GM12865 (cell line): ENCODE measurements around the gene ALDH4A1.
"Not testable (repeated sequence)": the region's sequence is repeated elsewhere in the genome, so short reads cannot be mapped to it uniquely, and the experiment has no call there.

Experiments
- DNase-seq: peaks from one replicate; pipeline ENCODE4 v3.0.0; 2010; ENCODE audit warnings: low read depth
- H3K4me3 ChIP-seq: 2 replicates; pipeline ENCODE4 v1.5.1; 2011; ENCODE audit warnings: mild to moderate bottlenecking, low read depth, low read length, control low read depth
- CTCF ChIP-seq: IDR thresholded peaks from 2 replicates; pipeline ENCODE4 v1.5.1; 2011; ENCODE audit warnings: low read length, control low read depth, low read depth, inconsistent platforms; ENCODE audit not compliant: insufficient read depth; ENCODE audit errors: missing control alignments

The ALDH4A1 gene

GRCh38 chr1:18898567-18898966, 3.8 kb downstream of the ALDH4A1 start:
- H3K4me3 ChIP-seq, result no peak overlapping the region
- TF ChIP-seq CTCF, result no peak
- no peak for DNase-seq

GRCh38 chr1:18895317-18895716, 7.0 kb downstream of the ALDH4A1 start:
- no peak for TF ChIP-seq CTCF
- H3K4me3 ChIP-seq, result no peak overlapping the region
- DNase-seq, result no peak

- H3K4me3 ChIP-seq, result no peak overlapping the region
- DNase-seq, result no peak
- TF ChIP-seq CTCF, result no peak
Observed at GRCh38 chr1:18893120-18893519, 9.2 kb downstream of the ALDH4A1 start.

GRCh38 chr1:18891858-18892257, 10.5 kb downstream of the ALDH4A1 start:
- not testable (repeated sequence) for H3K4me3 ChIP-seq, DNase-seq

GRCh38 chr1:18891426-18891780, 11.0 kb downstream of the ALDH4A1 start:
- TF ChIP-seq CTCF, result no peak
- no peak for DNase-seq

GRCh38 chr1:18890706-18891425, 11.5 kb downstream of the ALDH4A1 start:
- DNase-seq, result no peak
- no peak overlapping the region for H3K4me3 ChIP-seq
- no peak for TF ChIP-seq CTCF

More at GRCh38 chr1:18891426-18891780, 11.0 kb downstream of the ALDH4A1 start:
- no peak overlapping the region for H3K4me3 ChIP-seq

- no peak for DNase-seq
- no peak for TF ChIP-seq CTCF
- H3K4me3 ChIP-seq, result no peak overlapping the region
Observed at GRCh38 chr1:18886003-18886335, 16.4 kb downstream of the ALDH4A1 start.
